Stomach (tissue), 9 donors: ENCODE data around the gene SEMA3D. TPM values are rescaled to one million over a fixed set of nuclear protein-coding genes. Genes with fewer than 3 reads are reported as not detected.

Experiments used
- DNase-seq, 2 donors: peaks; one replicate each; pipeline versions ENCODE4 v3.0.0 to v3.0.0-alpha.2; 2013 to 2019
- H3K27ac ChIP-seq, 5 donors: fragments of 200-600 bp in 4 of 5; sonication (generic) in 4 of 5; one replicate each; pipeline ENCODE4 v1.5.1; 2013 to 2019; ENCODE audit warnings: mild to moderate bottlenecking in 1 of 5, moderate library complexity in 1 of 5
- H3K27me3 ChIP-seq, 3 donors: fragments of 200-600 bp; sonication (generic); one replicate each; pipeline ENCODE4 v1.5.1; 2017 to 2019; ENCODE audit warnings: mixed run types in 1 of 3
- H3K36me3 ChIP-seq, 4 donors: fragments of 200-600 bp; sonication (generic); 1 replicate in 3 of 4; 2 replicates in 1 of 4; pipeline ENCODE4 v1.5.1; 2016 to 2019
- H3K4me1 ChIP-seq, 4 donors: fragments of 200-600 bp; sonication (generic); one replicate each; pipeline ENCODE4 v1.5.1; 2016 to 2019
- H3K4me3 ChIP-seq, 4 donors: fragments of 200-600 bp; sonication (generic) in 3 of 4; one replicate each; pipeline ENCODE4 v1.5.1; 2016 to 2019; ENCODE audit warnings: mild to moderate bottlenecking in 1 of 4
- H3K9me3 ChIP-seq, 4 donors: fragments of 200-600 bp; sonication (generic); one replicate each; pipeline ENCODE4 v1.5.1; 2016 to 2019
- EP300 ChIP-seq: sonication (generic); formaldehyde crosslinking; IDR thresholded peaks from one replicate; pipeline ENCODE4 v1.6.1; 2017; ENCODE audit warnings: antibody characterized with exemption
- POLR2A ChIP-seq, 4 donors: fragments of 450-650 bp; IDR thresholded peaks; one replicate each; pipeline ENCODE4 v1.6.1; 2016; ENCODE audit warnings: antibody characterized with exemption in 4 of 4, control low read depth in 2 of 4, mild to moderate bottlenecking in 1 of 4, moderate library complexity in 1 of 4
- POLR2AphosphoS5 ChIP-seq, 3 donors: sonication (generic); formaldehyde crosslinking; IDR thresholded peaks; one replicate each; pipeline ENCODE4 v1.6.1; 2016; ENCODE audit warnings: antibody characterized with exemption in 3 of 3
- WGBS, 5 donors: extraction: QIAGEN DNeasy Blood & Tissue Kit in 3 of 5; methylation state at CpG; one replicate each; pipeline versions ENCODE4 v1.1.5 to v1.1.7; 2013 to 2018; 5-methylcytosine and 5-hydroxymethylcytosine counted together
- intact Hi-C: fragments of 100-400 bp; cut with DNase I; formaldehyde crosslinking; loops from one replicate; pipeline ENCODE4 v1.15.1; 2023; ENCODE audit warnings: low total_unique reads
- polyA plus RNA-seq, 3 donors: library from polyadenylated mRNA; stranded (reverse); fragments of 200-250 nt; gene quantifications; one replicate each; pipeline ENCODE4 v1.2.3, GENCODE V29; 2013
- total RNA-seq, 5 donors: library from RNA; depleted of rRNA; stranded (reverse); fragments of >200 nt; gene quantifications; one replicate each; pipeline versions ENCODE4 v1.1.0 to v1.2.3, GENCODE V29; 2014 to 2016
- TF ChIP-seq, protein P1 (sequence below), 7 experiments: fragments of 450-650 bp in 4 of 7; fragments of 200-600 bp in 3 of 7; sonication (generic) in 3 of 7; IDR thresholded peaks; one replicate each; pipeline ENCODE4 v1.5.1; 2016 to 2019; ENCODE audit warnings: antibody characterized with exemption in 7 of 7, control low read depth in 2 of 7, mild to moderate bottlenecking in 1 of 7
- donor health status: healthy with polysubstance abuse.
- donor health status: Bipolar disorder and iron deficiency.
- donor health status: healthy.

The SEMA3D gene
- total and polyA plus RNA-seq, 8 donors, result 0.44 to 20.9 (median 2.6) TPM; not detected in 1

DNA sequence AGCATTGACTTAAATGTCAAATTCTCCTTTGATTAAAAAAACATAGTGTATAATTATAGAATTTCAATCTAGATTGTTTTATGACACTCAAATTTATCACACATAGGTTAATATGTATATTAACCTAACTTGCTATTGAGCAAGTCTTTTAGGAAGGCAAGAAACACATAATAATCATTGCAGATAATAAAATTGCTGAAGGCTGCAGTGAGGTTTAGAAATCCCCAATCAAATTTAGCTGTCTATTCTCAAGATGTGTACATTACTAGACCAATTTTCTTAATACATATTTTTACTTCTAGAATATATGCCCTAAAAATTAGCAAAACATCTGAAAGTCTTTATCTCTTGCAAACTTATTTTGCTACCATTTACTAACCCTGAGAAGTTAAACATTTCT is 34.9 kb upstream of the SEMA3D start:
- Histone ChIP-seq H3K27me3 (no peaks in the 10 kb centered on the region), H3K9me3 (no peaks in the 10 kb centered on the region), H3K27ac (no peak overlapping the region), H3K4me3 (no peak overlapping the region), H3K4me1 (no peaks in the 10 kb centered on the region), H3K36me3 (no peaks in the 10 kb centered on the region)
- intact Hi-C loops, result no loop called here
- DNase-seq, result no peak
- TF ChIP-seq POLR2AphosphoS5 (IDR thresholded peaks at IDR 0.05), result no peak
- TF ChIP-seq POLR2A (IDR thresholded peaks at IDR 0.05), result no peak

DNA sequence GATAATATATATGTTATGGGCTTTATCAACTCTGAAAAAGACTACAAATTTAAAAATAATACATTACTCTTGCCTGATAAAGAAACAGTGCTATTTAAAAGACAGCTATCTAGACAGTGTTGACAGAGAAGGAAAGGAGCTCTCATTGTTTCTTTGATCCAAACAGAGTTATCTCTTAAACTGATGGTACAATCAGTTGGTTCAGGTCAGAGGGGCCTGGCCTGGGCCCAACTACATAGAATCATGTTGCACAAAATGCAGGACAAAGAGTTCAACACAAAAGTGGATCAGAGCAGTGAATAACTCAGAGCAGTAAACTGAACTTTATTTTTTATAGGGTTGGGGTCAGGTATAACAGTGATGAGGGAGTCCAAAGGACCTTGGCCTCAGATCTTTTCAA is 33.8 kb upstream of the SEMA3D start:
- H3K27ac ChIP-seq, result no peak overlapping the region

DNA sequence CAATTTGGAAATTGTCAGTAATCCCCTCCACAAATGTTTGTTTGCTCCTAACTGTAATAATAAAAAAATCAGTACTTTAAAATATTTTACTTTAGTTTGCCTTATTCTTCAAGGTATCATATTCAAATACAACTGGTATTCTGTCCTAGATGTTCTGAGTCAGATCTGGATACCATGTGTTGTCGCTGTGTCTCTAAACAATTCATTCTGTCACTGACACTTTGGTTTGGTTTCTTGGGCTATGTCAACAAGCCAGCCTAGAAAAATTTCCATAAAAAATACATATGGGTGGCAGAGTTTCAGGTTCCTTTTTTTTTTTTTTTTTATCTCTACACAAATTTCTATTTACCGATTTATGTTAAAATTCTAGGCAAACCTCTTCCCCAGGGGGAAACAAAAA is 33.2 kb upstream of the SEMA3D start:
- 34 to 72% (median 61%) methylated on average over 2 of the region's 2 CpGs for WGBS, 5 donors
- TF ChIP-seq, protein P1, sequence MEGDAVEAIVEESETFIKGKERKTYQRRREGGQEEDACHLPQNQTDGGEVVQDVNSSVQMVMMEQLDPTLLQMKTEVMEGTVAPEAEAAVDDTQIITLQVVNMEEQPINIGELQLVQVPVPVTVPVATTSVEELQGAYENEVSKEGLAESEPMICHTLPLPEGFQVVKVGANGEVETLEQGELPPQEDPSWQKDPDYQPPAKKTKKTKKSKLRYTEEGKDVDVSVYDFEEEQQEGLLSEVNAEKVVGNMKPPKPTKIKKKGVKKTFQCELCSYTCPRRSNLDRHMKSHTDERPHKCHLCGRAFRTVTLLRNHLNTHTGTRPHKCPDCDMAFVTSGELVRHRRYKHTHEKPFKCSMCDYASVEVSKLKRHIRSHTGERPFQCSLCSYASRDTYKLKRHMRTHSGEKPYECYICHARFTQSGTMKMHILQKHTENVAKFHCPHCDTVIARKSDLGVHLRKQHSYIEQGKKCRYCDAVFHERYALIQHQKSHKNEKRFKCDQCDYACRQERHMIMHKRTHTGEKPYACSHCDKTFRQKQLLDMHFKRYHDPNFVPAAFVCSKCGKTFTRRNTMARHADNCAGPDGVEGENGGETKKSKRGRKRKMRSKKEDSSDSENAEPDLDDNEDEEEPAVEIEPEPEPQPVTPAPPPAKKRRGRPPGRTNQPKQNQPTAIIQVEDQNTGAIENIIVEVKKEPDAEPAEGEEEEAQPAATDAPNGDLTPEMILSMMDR (IDR thresholded peaks at IDR 0.05), result no peak
- TF ChIP-seq EP300, result no peak
- TF ChIP-seq POLR2A (IDR thresholded peaks at IDR 0.05), result no peak
- TF ChIP-seq POLR2AphosphoS5 (IDR thresholded peaks at IDR 0.05), result no peak
- intact Hi-C loops, result no loop called here
- DNase-seq, result no peak
- Histone ChIP-seq H3K27ac (no peak overlapping the region), H3K4me3 (no peak overlapping the region), H3K4me1 (no peaks in the 10 kb centered on the region), H3K36me3 (no peaks in the 10 kb centered on the region), H3K9me3 (no peaks in the 10 kb centered on the region), H3K27me3 (no peaks in the 10 kb centered on the region)

More for the DNA sequence above, 33.8 kb upstream of the SEMA3D start:
- Histone ChIP-seq H3K4me3 (no peak overlapping the region), H3K36me3 (no peaks in the 10 kb centered on the region), H3K27me3 (no peaks in the 10 kb centered on the region), H3K9me3 (no peaks in the 10 kb centered on the region), H3K4me1 (no peaks in the 10 kb centered on the region)
- DNase-seq, result no peak
- intact Hi-C loops, result no loop called here
- TF ChIP-seq POLR2AphosphoS5 (IDR thresholded peaks at IDR 0.05) (no peak), EP300 (no peak), POLR2A (IDR thresholded peaks at IDR 0.05) (no peak)
- TF ChIP-seq, protein P1 (IDR thresholded peaks at IDR 0.05), result no peak

DNA sequence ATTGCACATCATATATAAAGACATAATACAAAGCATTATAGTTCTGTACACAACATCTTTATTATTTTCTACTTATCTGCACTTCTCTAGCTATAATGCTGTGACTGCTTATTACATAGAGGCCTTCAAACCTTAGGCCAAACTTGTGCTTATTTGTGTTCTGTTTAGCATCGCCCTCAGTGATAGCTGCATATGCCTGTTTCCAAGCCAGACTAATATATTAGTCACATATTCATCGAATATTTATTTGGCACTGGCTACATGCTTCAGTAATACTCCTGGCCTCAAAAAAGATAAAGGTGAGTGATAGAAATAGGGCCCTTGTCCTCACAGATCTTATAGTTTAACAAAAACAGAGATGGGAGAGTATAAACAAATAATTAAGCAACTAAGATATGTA is 30.2 kb upstream of the SEMA3D start:
- H3K27me3 ChIP-seq, result no peaks in the 10 kb centered on the region

DNA sequence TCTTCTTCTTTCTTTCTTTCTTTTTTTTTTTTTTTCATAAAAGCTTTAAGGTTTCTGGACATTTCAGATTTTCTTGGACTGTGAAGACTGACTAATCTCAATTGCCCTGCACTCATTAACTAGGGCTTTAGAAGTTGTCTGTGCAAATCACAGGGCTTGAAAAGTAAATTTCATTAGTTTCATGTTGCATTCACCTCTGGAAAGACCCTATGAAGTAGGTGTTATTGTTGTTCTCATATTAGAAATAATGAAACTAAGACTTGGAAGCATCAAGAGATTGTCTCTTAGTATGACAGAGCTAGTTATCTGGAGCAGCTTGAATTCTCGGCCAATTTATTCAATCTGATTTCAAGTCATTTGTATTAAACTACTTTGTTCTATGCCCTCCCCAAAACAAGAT is 28.2 kb upstream of the SEMA3D start:
- Histone ChIP-seq H3K9me3 (no peaks in the 10 kb centered on the region), H3K36me3 (no peaks in the 10 kb centered on the region), H3K4me1 (no peaks in the 10 kb centered on the region), H3K27me3 (no peaks in the 10 kb centered on the region), H3K4me3 (no peak overlapping the region), H3K27ac (no peak overlapping the region)
- TF ChIP-seq EP300 (no peak), POLR2A (IDR thresholded peaks at IDR 0.05) (no peak), POLR2AphosphoS5 (IDR thresholded peaks at IDR 0.05) (no peak)
- TF ChIP-seq, protein P1 (IDR thresholded peaks at IDR 0.05), result no peak
- no peak for DNase-seq
- intact Hi-C loops, result no loop called here
- 84 to 100% (median 96%) methylated on average over 1 of the region's 1 CpG for WGBS, 5 donors

More for the DNA sequence above, 30.2 kb upstream of the SEMA3D start:
- TF ChIP-seq, protein P1 (IDR thresholded peaks at IDR 0.05), result no peak
- no peak for TF ChIP-seq EP300
- TF ChIP-seq POLR2AphosphoS5 (IDR thresholded peaks at IDR 0.05), result no peak
- TF ChIP-seq POLR2A (IDR thresholded peaks at IDR 0.05), result no peak
- DNase-seq, result no peak
- WGBS, 5 donors, result 79 to 88% (median 86%) methylated on average over 2 of the region's 2 CpGs
- Histone ChIP-seq H3K9me3 (no peaks in the 10 kb centered on the region), H3K4me3 (no peak overlapping the region), H3K4me1 (no peaks in the 10 kb centered on the region), H3K27ac (no peak overlapping the region), H3K36me3 (no peaks in the 10 kb centered on the region)
- intact Hi-C loops, result no loop called here
